Measurements from ENCODE around the gene PBXIP1. TPM values are rescaled to one million over a fixed set of nuclear protein-coding genes. Genes with fewer than 3 reads are reported as not detected.
"Not testable (repeated sequence)": the region's sequence is repeated elsewhere in the genome, so short reads cannot be mapped to it uniquely, and the experiment has no call there.

The PBXIP1 gene
- total RNA-seq, 1 donor = 52.2 TPM

DNA sequence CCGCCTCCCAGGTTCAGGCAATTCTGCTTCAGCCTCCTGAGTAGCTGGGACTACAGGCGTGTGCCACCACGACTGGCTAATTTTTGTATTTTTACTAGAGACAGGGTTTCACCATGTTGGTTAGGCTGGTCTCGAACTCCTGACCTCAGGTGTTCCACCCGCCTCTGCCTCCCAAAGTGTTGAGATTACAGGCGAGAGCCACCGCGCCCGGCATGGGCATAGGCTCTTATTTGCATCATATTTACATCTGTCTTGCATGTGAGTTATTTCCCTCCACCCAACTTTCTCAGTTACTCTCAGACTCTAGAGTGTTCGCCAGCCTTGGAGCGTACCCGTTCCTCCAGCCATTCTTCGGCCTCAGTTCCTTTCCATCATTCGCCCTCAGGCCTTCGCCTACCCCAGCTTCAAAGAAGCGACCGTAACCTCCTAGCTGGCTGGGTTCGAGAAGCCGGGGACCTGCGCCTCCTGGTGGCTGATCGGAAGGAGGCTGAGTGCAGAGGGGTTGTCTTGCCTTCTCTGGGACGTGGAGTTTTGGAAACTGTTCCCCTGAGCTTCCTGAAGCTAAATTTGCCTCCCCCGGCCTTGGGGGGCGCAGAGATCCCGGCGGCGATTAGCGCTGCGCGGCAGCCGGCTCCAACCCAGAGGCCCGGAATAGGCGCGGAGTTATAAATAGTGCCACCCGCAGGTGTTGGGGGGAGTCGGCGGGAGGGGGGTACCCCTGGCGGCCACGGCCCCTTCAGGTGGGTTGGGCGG is 43.1 kb upstream of the PBXIP1 start:
- peak overlapping the region; percentile 48 for H3K4me3 ChIP-seq (ENCODE audit: low read depth, low read length)
- peak; percentile 67 for DNase-seq (ENCODE audit: low read depth)
- TF ChIP-seq, protein P1, sequence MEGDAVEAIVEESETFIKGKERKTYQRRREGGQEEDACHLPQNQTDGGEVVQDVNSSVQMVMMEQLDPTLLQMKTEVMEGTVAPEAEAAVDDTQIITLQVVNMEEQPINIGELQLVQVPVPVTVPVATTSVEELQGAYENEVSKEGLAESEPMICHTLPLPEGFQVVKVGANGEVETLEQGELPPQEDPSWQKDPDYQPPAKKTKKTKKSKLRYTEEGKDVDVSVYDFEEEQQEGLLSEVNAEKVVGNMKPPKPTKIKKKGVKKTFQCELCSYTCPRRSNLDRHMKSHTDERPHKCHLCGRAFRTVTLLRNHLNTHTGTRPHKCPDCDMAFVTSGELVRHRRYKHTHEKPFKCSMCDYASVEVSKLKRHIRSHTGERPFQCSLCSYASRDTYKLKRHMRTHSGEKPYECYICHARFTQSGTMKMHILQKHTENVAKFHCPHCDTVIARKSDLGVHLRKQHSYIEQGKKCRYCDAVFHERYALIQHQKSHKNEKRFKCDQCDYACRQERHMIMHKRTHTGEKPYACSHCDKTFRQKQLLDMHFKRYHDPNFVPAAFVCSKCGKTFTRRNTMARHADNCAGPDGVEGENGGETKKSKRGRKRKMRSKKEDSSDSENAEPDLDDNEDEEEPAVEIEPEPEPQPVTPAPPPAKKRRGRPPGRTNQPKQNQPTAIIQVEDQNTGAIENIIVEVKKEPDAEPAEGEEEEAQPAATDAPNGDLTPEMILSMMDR (IDR thresholded peaks at IDR 0.05; ENCODE audit: insufficient read depth, low read depth, low read length) = peak; percentile 94

DNA sequence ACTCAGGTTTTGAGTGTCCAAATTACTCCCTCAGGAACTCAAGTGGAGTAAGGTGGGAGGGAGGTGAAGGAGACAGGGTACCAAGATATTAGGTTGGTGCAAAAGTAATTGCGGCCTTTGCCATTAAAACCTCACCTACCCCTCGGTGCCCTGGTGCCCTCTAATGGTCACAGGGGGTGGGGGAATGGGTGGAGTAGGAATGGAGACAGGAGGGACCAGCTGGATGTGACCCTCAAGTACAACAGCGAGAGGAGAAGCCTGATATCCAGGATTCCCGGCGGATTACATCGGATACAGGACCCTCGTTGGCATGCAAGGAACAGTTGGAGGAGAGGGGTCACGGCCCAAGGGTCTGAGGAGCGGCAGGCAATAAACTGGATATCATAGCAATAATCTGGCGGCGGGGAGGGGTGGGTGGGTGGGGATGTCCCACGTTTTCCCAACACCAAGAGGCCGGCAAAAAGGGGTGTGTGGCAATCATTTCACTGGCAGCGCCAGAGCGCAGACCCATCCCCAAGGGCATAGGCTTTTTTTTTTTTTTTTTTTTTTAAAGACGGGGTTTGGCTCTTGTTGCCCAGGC is 42.4 kb upstream of the PBXIP1 start:
- TF ChIP-seq, protein P1 (IDR thresholded peaks at IDR 0.05; ENCODE audit: insufficient read depth, low read depth, low read length) = no peak
- no peak overlapping the region for H3K4me3 ChIP-seq (ENCODE audit: low read depth, low read length)
- DNase-seq (ENCODE audit: low read depth) = no peak

DNA sequence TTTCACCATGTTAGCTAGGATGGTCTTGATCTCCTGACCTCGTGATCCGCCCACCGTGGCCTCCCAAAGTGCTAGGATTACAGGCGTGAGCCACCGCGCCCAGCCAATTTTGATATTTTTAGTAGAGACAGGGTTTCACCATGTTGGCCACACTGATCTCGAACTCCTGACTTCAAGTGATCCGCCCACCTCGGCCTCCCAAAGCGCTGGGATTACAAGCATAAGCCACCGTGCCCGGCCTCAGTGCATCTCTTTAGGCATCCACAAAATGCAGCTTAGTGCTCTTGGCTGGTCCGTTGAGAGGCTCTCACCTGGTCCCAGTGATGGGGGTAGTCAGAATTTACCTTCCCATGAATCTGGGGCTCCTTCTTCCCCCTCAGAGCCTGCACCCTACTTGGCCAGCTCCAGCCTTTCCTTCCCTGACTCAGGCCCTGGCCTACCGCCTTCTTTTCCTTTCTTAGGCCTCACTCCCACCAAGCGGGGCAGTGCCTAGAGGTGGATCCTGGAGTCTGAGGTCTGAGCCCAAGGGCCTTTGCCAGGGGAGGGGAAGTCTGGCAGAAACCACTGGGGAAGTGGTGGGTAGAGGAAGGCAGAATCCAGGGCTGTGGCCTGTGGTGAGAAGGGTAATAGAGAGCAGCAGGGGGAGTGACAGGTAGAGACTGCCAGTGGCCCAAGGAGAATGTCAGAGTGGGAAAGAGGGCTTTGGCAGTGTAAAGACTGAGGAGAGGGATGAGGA is 41.2 kb upstream of the PBXIP1 start:
- no peak for DNase-seq (ENCODE audit: low read depth)
- H3K4me3 ChIP-seq (ENCODE audit: low read depth, low read length) = no peak overlapping the region
- TF ChIP-seq, protein P1 (IDR thresholded peaks at IDR 0.05; ENCODE audit: insufficient read depth, low read depth, low read length) = no peak

DNA sequence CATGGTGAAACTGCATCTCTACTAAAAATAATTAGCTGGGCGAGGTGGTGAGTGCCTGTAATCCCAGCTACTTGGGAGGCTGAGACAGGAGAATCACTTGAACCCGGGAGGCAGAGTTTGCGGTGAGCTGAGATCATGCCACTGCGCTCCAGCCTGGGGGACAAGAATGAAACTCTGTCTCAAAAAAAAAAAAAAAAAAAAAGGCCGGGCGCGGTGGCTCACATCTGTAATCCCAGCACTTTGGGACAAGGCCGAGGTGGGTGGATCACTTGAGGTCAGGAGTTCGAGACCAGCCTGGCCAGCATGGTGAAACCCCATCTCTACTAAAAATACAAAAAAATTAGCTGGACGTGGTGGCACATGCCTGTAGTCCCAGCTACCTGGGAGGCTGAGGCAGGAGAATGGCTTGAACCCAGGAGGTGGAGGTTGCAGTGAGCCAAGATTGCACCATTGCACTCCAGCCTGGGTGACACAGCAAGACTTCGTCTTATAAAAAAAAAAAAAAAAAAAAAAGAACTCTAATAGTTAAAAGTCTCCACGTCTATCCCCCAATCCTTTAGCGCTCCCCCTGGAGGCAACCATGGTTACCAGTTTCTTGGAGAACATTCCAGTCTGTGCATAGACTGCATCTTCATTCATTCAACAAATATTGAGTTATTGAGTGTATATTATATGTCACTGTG is 39.5 kb upstream of the PBXIP1 start:
- not testable (repeated sequence) for H3K4me3 ChIP-seq (ENCODE audit: low read depth, low read length)
- TF ChIP-seq, protein P1 (IDR thresholded peaks at IDR 0.05; ENCODE audit: insufficient read depth, low read depth, low read length) = peak; percentile 47
- peak; percentile 88 for DNase-seq (ENCODE audit: low read depth)

DNA sequence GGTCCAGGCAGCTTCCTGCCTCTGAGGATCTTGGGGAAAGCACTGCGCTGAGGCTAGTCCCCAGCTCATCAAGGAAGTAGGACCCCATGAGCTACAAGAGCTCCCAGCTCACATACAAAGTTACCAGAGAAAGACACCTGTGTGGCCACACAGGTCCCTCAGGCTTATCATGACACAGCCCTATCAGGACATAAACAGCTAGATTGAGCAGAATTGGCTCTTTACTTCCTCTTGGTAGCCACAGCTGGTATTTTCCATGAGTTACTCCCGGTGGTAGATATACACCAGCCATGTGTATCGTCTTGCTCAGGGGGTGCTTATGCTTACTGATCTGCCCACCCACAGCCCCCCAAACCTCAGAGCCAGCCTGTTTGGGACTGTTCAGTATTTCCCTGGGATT is 38.7 kb upstream of the PBXIP1 start:
- TF ChIP-seq, protein P1 (IDR thresholded peaks at IDR 0.05; ENCODE audit: insufficient read depth, low read depth, low read length) = no peak
- H3K4me3 ChIP-seq (ENCODE audit: low read depth, low read length) = no peak overlapping the region
- DNase-seq (ENCODE audit: low read depth) = no peak

DNA sequence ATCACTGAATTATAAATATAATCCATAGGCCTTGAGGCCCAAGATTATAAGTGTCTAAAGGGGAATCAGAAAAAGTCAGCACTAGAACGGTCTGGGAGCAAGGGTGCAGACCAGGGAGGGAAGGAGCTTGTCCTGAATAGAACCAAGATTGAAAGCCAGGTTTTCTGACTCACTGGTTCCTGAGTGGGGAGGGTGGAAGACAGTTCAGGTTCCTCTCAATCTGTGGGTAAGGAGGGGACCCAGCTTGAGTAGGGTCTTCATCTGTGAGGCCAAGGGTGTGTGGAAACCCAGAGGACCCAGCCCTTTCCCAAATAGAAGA is 38.3 kb upstream of the PBXIP1 start:
- TF ChIP-seq, protein P1 (IDR thresholded peaks at IDR 0.05; ENCODE audit: insufficient read depth, low read depth, low read length) = no peak

More for the DNA sequence above, 38.3 kb upstream of the PBXIP1 start:
- no peak for DNase-seq (ENCODE audit: low read depth)
- no peak overlapping the region for H3K4me3 ChIP-seq (ENCODE audit: low read depth, low read length)
